HTR-8/SVneo (cell line): Measurements from ENCODE around the gene SLC25A26.

Source experiments
- DNase-seq: peaks from one replicate; pipeline ENCODE4 v3.0.0; 2011; ENCODE audit warnings: low spot score, mixed read lengths; ENCODE audit not compliant: insufficient read length
- FAIRE-seq: peaks from 2 replicates; lab custom pipeline; 2011; peaks lifted over from hg19 to GRCh38; lab: Jason Lieb, UNC

SLC25A26 gene

GRCh38 chr3:66386925-66387650, 166.3 kb downstream of the SLC25A26 start:
- no peak for FAIRE-seq
- DNase-seq, result no peak

- no peak for DNase-seq
- no peak for FAIRE-seq
These were observed 169.2 kb downstream of the SLC25A26 start for GRCh38 chr3:66390013-66390412.

GRCh38 chr3:66392512-66392911, 171.7 kb downstream of the SLC25A26 start:
- no peak for FAIRE-seq
- no peak for DNase-seq

GRCh38 chr3:66392966-66393332, 172.1 kb downstream of the SLC25A26 start:
- FAIRE-seq, result no peak
- no peak for DNase-seq

- no peak for FAIRE-seq
- no peak for DNase-seq
These were observed 172.7 kb downstream of the SLC25A26 start for GRCh38 chr3:66393333-66394005.

- no peak for DNase-seq
- no peak for FAIRE-seq
These were observed 173.4 kb downstream of the SLC25A26 start for GRCh38 chr3:66394019-66394752.

- FAIRE-seq, result no peak
- no peak for DNase-seq
These were observed 174.0 kb downstream of the SLC25A26 start for GRCh38 chr3:66394753-66395249.

GRCh38 chr3:66395635-66396034, 174.8 kb downstream of the SLC25A26 start:
- FAIRE-seq (no peak), DNase-seq (no peak)

- DNase-seq (no peak), FAIRE-seq (no peak)
These were observed 175.5 kb downstream of the SLC25A26 start for GRCh38 chr3:66396161-66396760.

GRCh38 chr3:66396888-66397287, 176.1 kb downstream of the SLC25A26 start:
- FAIRE-seq, result no peak

GRCh38 chr3:66397745-66398144, 176.9 kb downstream of the SLC25A26 start:
- DNase-seq (no peak), FAIRE-seq (no peak)

More at GRCh38 chr3:66396888-66397287, 176.1 kb downstream of the SLC25A26 start:
- DNase-seq, result no peak

- FAIRE-seq (no peak), DNase-seq (no peak)
These were observed 177.6 kb downstream of the SLC25A26 start for GRCh38 chr3:66398228-66399025.

GRCh38 chr3:66399529-66400232, 178.9 kb downstream of the SLC25A26 start:
- FAIRE-seq (no peak), DNase-seq (no peak)

GRCh38 chr3:66400411-66401156, 179.8 kb downstream of the SLC25A26 start:
- no peak for DNase-seq
- no peak for FAIRE-seq

- DNase-seq, result no peak
- no peak for FAIRE-seq
These were observed 180.4 kb downstream of the SLC25A26 start for GRCh38 chr3:66401157-66401550.

GRCh38 chr3:66401675-66402491, 181.1 kb downstream of the SLC25A26 start:
- DNase-seq (no peak), FAIRE-seq (no peak)

GRCh38 chr3:66402596-66403290, 181.9 kb downstream of the SLC25A26 start:
- DNase-seq (no peak), FAIRE-seq (no peak)
